ENCODE results near the gene GTF2A2. TPM values are rescaled to one million over a fixed set of nuclear protein-coding genes. Genes with fewer than 3 reads are reported as not detected.

GTF2A2 gene
- total and polyA plus RNA-seq, 8 donors, result 1.2 to 82.9 (median 26.5) TPM

DNA sequence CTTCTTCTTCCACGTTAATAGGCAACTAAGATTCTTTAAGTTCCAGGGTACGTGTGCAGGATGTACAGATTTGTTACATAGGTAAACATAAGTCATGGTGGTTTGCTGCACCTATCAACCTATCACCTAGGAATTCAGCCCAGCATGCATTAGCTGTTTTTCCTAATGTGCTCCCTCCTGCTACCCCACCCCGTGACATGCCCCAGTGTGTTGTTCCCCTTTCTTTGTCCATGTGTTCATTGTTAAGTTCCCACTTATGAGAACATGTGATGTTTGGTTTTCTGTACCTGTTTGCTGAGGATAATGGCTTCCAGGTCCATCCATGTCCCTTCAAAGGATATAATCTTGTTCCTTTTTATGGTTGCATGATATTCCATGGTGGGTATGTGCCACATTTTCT lies 21.1 kb downstream of the GTF2A2 start:
- DNase-seq, result no peak
- H3K9me3 ChIP-seq, result no peaks in the 10 kb centered on the region
- no peak overlapping the region for H3K4me3 ChIP-seq
- no peak for TF ChIP-seq POLR2A (IDR thresholded peaks at IDR 0.05)
- TF ChIP-seq CTCF (IDR thresholded peaks at IDR 0.05), result no peak
- TF ChIP-seq EP300 (IDR thresholded peaks at IDR 0.05), result no peak
- H3K27ac ChIP-seq, result no peak overlapping the region
- H3K36me3 ChIP-seq, result peaks cover 0 to 43% (median 41%) of the 10 kb centered on the region in 4 donors
- H3K27me3 ChIP-seq, result no peaks in the 10 kb centered on the region
- intact Hi-C loops (cut with DNase I; ENCODE audit: low total_unique reads), result no loop called here
- H3K4me1 ChIP-seq, result no peaks in the 10 kb centered on the region
- WGBS, 5 donors, result 72 to 85% (median 79%) methylated on average over 3 of the region's 3 CpGs

DNA sequence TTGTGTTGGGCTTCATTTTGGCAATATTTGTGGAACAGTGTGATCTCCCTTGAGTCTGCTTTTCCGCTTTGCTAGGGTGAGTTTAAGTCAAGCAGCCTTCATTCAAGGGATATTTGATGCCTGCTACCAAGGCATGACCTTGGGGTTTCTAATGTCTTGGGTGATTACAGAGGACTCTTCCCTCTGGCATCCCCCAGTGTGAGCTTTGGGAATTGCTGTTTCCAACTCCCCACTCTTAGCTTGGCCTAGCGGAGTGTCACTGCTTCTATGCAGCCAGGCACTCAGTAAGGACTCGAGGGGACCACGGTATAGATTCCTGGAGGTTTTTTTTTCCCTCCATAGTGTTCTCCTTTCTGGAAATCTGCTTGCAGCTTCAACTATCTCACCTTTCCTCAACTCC lies 24.6 kb downstream of the GTF2A2 start:
- Histone ChIP-seq H3K27ac (no peak overlapping the region), H3K9me3 (no peaks in the 10 kb centered on the region), H3K4me3 (no peak overlapping the region), H3K27me3 (no peaks in the 10 kb centered on the region), H3K4me1 (no peaks in the 10 kb centered on the region), H3K36me3 (peaks cover 0 to 8% (median 8%) of the 10 kb centered on the region in 4 donors)
- 50 to 77% (median 66%) methylated on average over 4 of the region's 4 CpGs for WGBS, 5 donors
- TF ChIP-seq CTCF (IDR thresholded peaks at IDR 0.05), result no peak
- TF ChIP-seq EP300 (IDR thresholded peaks at IDR 0.05), result no peak
- TF ChIP-seq POLR2AphosphoS5 (IDR thresholded peaks at IDR 0.05), result no peak
- no peak for TF ChIP-seq POLR2A (IDR thresholded peaks at IDR 0.05)
- peak in 1 of 2 donors; percentile 16 for DNase-seq
- intact Hi-C loops (cut with DNase I; ENCODE audit: low total_unique reads), result no loop called here

DNA sequence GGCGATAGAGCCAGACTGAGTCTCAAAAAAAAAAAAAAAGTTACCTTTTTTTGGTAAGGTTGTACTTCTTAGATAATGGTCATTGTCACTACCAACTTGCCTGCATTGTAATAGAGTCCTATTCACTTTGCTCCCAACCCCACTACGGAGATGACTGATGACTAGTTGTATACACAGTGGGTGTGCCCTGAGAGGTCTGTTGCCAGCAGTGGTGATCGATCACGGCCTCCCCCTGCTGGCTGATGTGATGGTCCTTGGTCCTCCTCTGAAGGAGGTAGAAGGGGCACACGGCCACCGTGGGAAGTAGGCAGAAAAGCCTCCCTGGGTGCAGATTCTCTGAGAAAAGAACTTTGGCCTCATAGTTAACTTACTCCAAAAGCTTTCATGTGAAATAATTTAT lies 35.0 kb downstream of the GTF2A2 start:
- WGBS, 5 donors, result 15 to 27% (median 21%) methylated on average over 6 of the region's 6 CpGs
- peaks cover 0 to 3% (median 0%) of the 10 kb centered on the region in 4 donors for H3K36me3 ChIP-seq
- intact Hi-C loops (cut with DNase I; ENCODE audit: low total_unique reads), result no loop called here
- H3K9me3 ChIP-seq, result no peaks in the 10 kb centered on the region
- TF ChIP-seq CTCF (IDR thresholded peaks at IDR 0.05) (peak in 2 of 7 experiments; percentile 26 to 37), POLR2A (IDR thresholded peaks at IDR 0.05) (no peak), EP300 (IDR thresholded peaks at IDR 0.05) (no peak), POLR2AphosphoS5 (IDR thresholded peaks at IDR 0.05) (peak in 1 of 3 donors; percentile 29)
- H3K4me1 ChIP-seq, result no peaks in the 10 kb centered on the region
- peak; percentile 66 to 81 for DNase-seq
- no peak overlapping the region for H3K27ac ChIP-seq
- H3K27me3 ChIP-seq, result peaks cover 0 to 24% (median 7%) of the 10 kb centered on the region in 3 donors
- H3K4me3 ChIP-seq, result no peak overlapping the region

DNA sequence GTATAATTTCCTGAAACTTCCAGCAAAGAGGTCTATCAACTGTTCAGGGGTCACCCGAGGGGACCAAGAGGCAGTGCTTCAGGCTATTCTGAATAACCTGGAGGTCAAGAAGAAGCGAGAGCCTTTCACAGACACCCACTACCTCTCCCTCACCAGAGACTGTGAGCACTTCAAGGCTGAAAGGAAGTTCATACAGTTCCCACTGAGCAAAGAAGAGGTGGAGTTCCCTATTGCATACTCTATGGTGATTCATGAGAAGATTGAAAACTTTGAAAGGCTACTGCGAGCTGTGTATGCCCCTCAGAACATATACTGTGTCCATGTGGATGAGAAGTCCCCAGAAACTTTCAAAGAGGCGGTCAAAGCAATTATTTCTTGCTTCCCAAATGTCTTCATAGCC lies 38.9 kb downstream of the GTF2A2 start:
- intact Hi-C loops (cut with DNase I; ENCODE audit: low total_unique reads), result no loop called here
- Histone ChIP-seq H3K9me3 (no peaks in the 10 kb centered on the region), H3K27me3 (peaks cover 0 to 24% (median 7%) of the 10 kb centered on the region in 3 donors), H3K4me1 (peaks cover 0 to 6% (median 2%) of the 10 kb centered on the region in 4 donors), H3K36me3 (peaks cover 0 to 3% (median 0%) of the 10 kb centered on the region in 4 donors), H3K27ac (no peak overlapping the region), H3K4me3 (no peak overlapping the region)
- 59 to 88% (median 69%) methylated on average over 4 of the region's 4 CpGs for WGBS, 5 donors
- no peak for DNase-seq
- no peak for TF ChIP-seq POLR2AphosphoS5 (IDR thresholded peaks at IDR 0.05)
- TF ChIP-seq EP300 (IDR thresholded peaks at IDR 0.05), result no peak
- TF ChIP-seq CTCF (IDR thresholded peaks at IDR 0.05), result no peak
- no peak for TF ChIP-seq POLR2A (IDR thresholded peaks at IDR 0.05)

All from stomach (tissue), 9 donors.